GM18873 (cell line): ENCODE results near the gene LGALS16.
"Not testable (repeated sequence)": the region's sequence is repeated elsewhere in the genome, so short reads cannot be mapped to it uniquely, and the experiment has no call there.

ENCODE experiments used
- ATAC-seq: cut with Tn5 transposase; IDR thresholded peaks from one replicate; pipeline ENCODE4 v1.9.1; 2021; ENCODE audit warnings: mild to moderate bottlenecking, moderate library complexity, moderate number of reproducible peaks; ENCODE audit not compliant: unreplicated experiment, low FRiP score

The LGALS16 gene

DNA sequence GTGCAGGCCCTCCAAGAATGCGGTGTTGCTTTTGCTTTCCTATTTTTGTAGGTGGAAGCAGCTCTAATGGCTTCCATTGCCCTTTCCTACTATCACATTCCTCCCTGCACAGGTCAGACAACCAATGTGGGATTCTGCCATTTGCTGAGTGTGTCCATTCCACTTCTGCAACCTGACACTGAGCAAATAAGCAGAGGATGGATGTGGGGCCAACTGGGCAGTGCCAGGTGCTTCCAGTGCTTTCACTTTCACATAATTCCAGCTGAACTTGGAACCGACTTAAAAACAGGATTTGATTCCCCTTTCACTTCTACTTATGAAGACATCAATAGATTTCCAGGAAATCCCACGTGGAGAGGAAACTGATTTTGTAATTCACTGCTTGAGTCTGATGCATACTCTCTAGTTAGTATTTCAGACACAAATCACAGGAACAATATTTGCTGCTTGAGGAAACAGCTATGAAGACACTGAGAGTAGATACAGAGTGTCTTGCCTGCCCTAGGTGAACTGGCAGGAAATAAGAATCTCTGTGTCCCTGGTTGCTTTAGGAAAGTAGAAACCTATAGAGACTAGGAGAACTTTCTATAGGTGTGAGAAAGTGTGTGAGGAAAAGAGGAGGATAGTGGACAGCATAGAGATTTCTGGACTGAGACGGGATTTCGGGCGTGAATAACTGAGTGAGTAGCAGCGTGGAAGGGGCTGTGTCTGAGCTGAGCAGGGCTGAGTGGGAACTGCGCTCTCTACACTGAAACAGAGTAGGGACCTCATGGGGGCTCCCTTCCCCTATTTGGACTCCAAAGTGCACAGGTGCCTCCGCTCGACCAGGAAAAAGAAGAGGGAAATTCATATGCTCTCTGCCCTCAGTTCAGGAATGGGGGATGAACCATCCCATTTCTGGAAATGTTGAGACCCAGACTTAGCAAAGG lies 22.5 kb downstream of the LGALS16 start:
- ATAC-seq, result no peak

DNA sequence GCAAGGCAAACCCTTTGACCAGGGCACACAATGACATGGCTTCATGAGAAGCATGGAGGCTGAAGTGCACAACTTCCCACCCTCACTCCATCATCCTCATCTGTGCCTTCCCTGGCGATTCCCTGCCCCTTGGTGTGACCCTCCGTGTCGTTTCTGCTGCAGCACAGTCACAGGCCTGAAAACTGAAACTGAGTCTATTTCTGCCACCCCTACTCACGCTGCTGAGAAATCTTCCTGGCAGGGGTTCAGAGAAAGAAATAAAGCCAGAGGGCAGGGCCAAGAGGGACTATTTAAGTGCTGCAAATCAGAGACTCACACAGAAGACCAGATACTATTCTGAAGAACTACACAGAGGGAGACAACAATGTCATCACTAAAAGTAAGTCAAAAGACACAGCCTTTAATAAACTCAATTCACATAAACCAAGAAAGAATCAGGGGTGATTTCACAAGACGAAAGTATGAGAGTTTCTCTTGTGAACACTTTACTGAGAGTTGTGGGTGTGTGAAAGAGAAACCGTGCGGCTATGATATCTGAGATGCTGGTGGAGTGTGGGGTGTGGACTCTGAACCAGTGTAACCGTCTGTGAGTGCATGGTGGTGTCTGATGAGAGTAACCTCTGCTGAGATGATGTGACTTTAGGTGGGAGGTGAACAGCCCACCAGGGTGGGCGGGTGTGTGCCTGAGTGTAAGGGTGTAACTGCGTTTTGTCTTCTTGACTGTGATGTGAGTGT lies 23.5 kb downstream of the LGALS16 start:
- ATAC-seq, result peak; percentile 69

- ATAC-seq, result peak; percentile 26
Observed at GRCh38 chr19:39679791-39680168, 24.1 kb downstream of the LGALS16 start.

- no peak for ATAC-seq
Observed at GRCh38 chr19:39680593-39680992, 24.9 kb downstream of the LGALS16 start.

DNA sequence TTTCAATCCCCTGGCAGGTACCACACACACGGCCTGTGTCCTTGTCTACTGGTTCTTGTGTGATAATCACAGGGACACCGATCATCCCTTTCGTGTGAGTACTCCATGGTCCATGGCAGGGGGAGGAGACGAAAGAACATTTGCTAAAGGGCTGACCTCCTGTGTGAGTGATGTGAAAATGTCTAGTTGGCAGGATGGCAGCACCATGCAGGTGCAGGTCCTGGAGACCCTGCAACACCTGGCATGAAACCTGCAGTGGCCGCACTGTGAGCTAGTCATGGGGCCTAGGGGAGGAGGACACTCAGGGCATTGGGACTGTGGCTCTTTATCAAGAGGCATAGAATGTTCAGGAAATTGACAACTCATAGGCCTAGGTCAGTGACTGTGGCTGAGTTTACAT lies 25.7 kb downstream of the LGALS16 start:
- ATAC-seq, result no peak

DNA sequence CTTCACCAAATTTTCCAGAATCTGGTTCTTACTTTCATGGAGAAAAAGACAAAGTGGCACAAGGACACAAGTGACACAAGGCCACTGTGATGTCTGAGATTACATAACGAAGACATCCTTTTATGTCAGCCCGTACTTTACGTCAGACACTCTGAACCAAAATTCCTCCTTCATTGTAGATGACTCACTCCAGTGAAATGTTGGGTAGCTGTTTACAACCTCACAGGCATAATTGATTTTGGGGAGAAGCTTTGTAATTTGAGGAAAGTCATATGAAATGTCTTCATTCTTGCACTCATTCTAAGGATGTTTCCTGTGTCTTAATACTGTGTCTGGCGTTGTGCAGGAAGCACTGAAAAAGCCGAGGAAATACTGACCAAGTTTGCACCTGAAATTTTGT lies 28.6 kb downstream of the LGALS16 start:
- no peak for ATAC-seq

- no peak for ATAC-seq
Observed at GRCh38 chr19:39686739-39687138, 31.0 kb downstream of the LGALS16 start.

GRCh38 chr19:39688637-39689036 lies 32.9 kb downstream of the LGALS16 start:
- ATAC-seq, result not testable (repeated sequence)

DNA sequence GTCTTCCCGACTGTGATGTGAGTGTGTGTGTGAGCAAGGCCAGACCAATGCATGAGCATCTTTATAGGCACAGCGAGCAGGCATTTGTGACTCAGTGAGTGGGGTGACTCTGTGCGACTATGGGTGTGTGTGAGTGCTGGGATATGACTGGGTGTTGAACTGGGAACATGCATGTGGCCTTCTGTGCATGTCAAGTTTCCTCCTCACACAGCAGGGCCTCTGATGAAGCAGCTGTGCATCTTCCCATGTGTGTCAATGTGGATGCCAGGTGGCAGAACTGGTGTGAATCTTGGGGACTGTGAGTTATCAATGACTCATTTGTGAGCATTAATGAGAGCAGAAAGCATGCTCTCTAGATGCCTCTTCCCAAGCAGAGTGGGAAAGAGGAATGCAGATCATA lies 36.5 kb downstream of the LGALS16 start:
- ATAC-seq, result no peak

- ATAC-seq, result no peak
Observed at GRCh38 chr19:39692822-39693221, 37.1 kb downstream of the LGALS16 start.

DNA sequence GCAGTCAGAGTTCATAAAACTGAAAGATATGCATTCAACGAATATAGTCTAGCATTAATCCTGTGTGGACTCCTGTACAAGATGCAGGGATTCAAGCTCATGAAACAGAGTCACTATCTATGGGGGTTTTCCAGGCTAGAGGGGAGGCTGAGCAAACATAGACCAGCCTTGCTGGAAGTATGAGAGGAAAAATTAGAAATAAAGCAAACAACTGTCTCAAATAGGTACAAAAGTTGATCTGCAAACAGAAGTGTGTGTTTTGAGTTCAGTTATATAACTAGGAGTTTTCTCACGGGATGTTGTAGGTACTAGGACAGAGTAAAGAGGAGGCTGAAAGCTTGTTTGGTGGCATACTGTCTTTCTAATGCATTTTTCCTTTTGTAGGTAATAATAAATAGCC lies 40.0 kb downstream of the LGALS16 start:
- ATAC-seq, result no peak

DNA sequence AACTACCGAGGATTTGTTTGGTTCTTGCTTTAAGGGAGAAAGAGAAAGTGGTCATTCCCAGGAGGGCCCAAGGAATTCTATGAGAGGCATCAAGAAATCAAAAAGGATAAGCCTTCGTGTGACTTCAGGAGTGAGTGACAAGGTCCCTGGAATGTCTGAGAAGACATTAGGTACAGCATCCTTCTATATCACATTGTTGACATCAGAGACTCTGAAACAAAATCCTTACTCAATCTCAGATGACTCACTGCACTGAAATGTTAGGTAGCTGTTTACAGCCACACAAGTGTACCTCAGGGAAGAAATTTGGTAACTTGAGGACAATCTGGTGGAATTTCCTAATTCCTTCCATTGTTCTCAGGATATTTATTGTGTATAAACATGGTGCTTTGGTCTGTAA lies 40.7 kb downstream of the LGALS16 start:
- no peak for ATAC-seq

DNA sequence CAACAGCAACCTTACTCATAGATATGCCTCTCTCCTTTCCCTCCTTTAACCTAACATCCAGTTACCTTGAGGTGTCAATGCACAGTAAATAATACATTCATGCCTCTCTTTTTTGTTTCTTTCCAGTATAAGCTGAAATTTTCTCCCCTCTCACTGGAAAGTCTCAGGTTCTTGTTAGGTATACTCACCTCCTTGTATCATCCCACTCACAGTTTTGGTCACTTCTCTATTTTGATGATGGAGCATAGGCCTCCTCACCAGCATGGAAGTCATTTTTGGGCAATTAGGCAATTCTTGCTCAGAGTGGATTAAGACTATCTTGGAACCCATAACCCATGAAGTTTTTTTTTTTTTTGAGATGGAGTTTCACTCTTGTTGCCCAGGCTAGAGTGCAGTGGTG lies 42.8 kb downstream of the LGALS16 start:
- no peak for ATAC-seq

DNA sequence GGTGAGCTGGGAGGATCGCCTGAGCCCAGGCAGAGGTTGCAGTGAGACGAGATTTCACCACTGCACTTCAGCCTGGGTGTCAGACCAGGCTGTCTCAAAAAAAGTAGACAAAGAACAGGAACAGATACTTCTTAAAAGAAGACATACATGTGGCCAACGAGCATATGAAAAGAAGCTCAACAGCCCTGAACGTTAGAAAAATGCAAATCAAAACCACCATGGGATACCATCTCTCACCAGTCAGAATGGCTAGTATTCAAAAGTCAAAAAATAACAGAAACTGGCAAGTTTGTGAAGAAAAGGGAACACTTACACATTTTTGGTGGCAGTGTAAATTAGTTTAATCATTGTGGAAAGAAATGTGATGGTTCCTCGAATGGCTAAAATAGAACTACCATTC lies 45.6 kb downstream of the LGALS16 start:
- no peak for ATAC-seq

- ATAC-seq, result no peak
Observed at GRCh38 chr19:39704181-39705044, 48.7 kb downstream of the LGALS16 start, which contains the start of gene LGALS14. LGALS14 (plus strand) TSS chr19:39704481; CDS start chr19:39704529, 48 bp downstream.

DNA sequence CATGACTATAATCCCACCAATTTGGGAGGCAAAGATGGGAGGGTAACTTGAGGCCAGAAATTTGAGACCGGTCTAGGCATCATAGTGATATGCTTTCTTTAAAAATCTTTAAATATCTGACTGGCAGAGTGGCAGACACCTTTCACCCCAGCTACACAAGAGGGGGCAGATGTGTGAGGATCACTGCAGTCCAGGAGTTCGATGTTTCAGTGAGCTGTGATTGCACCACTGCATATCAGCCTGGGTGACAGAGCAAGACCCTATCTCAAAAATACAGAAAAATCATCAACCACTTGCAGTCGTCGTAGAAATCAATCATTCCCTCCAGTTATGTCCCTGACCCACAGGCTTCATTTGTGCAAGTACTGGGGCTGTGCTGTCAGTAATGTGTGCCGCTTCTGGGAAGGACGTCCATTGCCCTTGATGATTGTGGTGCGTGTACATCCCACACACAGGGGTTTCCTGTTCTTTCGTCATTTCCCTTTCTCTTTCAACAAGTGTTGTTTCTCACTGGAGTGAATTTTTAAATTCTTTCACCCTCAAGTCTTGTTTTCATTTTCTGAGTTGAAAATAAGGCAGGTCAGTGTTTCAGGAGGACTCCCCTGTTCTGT lies 50.0 kb downstream of the LGALS16 start:
- no peak for ATAC-seq

- no peak for ATAC-seq
Observed at GRCh38 chr19:39708594-39708993, 52.9 kb downstream of the LGALS16 start.

GRCh38 chr19:39709026-39709872 lies 53.5 kb downstream of the LGALS16 start:
- no peak for ATAC-seq
